Loucy (cell line): ENCODE measurements around the gene GPR39.

Experiments used
- H2AFZ ChIP-seq: fragments of 200-600 bp; sonication (generic); 2 replicates; pipeline ENCODE4 v1.6.0; 2016; ENCODE audit warnings: antibody characterized with exemption, mild to moderate bottlenecking, low read length, moderate library complexity
- H3F3A ChIP-seq: fragments of 200-600 bp; 2 replicates; pipeline ENCODE4 v1.6.0; 2016; ENCODE audit warnings: antibody characterized with exemption, low read depth, mild to moderate bottlenecking
- H3K27me3 ChIP-seq: fragments of 200-600 bp; sonication (generic); 2 replicates; pipeline ENCODE4 v1.6.1; 2014; ENCODE audit warnings: low read length, mild to moderate bottlenecking; ENCODE audit not compliant: insufficient read depth, poor library complexity, severe bottlenecking
- H3K36me3 ChIP-seq: fragments of 200-600 bp; sonication (generic); 2 replicates; pipeline ENCODE4 v1.6.1; 2016; ENCODE audit warnings: low read length; ENCODE audit not compliant: insufficient read depth
- H3K4me1 ChIP-seq: fragments of 200-600 bp; sonication (generic); 2 replicates; pipeline ENCODE4 v1.5.1; 2014; ENCODE audit warnings: low read length, mild to moderate bottlenecking; ENCODE audit not compliant: insufficient read depth, poor library complexity, severe bottlenecking
- H3K4me2 ChIP-seq: fragments of 200-600 bp; sonication (generic); 2 replicates; pipeline ENCODE4 v1.6.0; 2014; ENCODE audit warnings: antibody characterized with exemption, low read length, low read depth, mild to moderate bottlenecking; ENCODE audit not compliant: poor library complexity, severe bottlenecking
- H3K4me3 ChIP-seq: fragments of 200-600 bp; sonication (generic); 2 replicates; pipeline ENCODE4 v1.5.1; 2014; ENCODE audit warnings: low read length, mild to moderate bottlenecking, mixed read lengths; ENCODE audit not compliant: poor library complexity, severe bottlenecking
- H3K79me2 ChIP-seq: fragments of 200-600 bp; sonication (generic); 2 replicates; pipeline ENCODE4 v1.6.1; 2014; ENCODE audit warnings: low read length; ENCODE audit not compliant: insufficient read depth
- H3K9ac ChIP-seq: fragments of 200-600 bp; sonication (generic); 2 replicates; pipeline ENCODE4 v1.6.0; 2014; ENCODE audit warnings: mild to moderate bottlenecking, low read depth, low read length, moderate library complexity; ENCODE audit not compliant: poor library complexity, severe bottlenecking
- H3K9me2 ChIP-seq: fragments of 200-600 bp; sonication (generic); replicated peaks from 2 replicates; pipeline ENCODE4 v1.6.1; 2016; ENCODE audit warnings: low read depth, low read length, mixed read lengths
- H3K9me3 ChIP-seq: fragments of 200-600 bp; sonication (generic); 2 replicates; pipeline ENCODE4 v1.6.1; 2014; ENCODE audit warnings: mild to moderate bottlenecking, antibody characterized with exemption, low read length, low read depth; ENCODE audit not compliant: insufficient read depth
- H4K20me1 ChIP-seq: fragments of 200-600 bp; sonication (generic); 2 replicates; pipeline ENCODE4 v1.6.0; 2014; ENCODE audit warnings: antibody characterized with exemption, low read length, mild to moderate bottlenecking; ENCODE audit not compliant: insufficient read depth, poor library complexity, severe bottlenecking
- CTCF ChIP-seq: fragments of 200-600 bp; sonication (generic); conservative IDR thresholded peaks from 2 replicates; pipeline ENCODE4 v1.5.1; 2014; ENCODE audit warnings: mild to moderate bottlenecking, antibody characterized with exemption, low read length
- EZH2phosphoT487 ChIP-seq: fragments of 200-600 bp; IDR thresholded peaks from 2 replicates; pipeline ENCODE4 v1.6.1; 2018; ENCODE audit warnings: antibody characterized with exemption, mild to moderate bottlenecking, moderate library complexity, borderline replicate concordance

Gene GPR39

GRCh38 chr2:132670496-132671150 is 254.0 kb downstream of the GPR39 start:
- Histone ChIP-seq H3K9me2 (no peaks in the 10 kb centered on the region), H3K9ac (no peak overlapping the region), H4K20me1 (no peaks in the 10 kb centered on the region), H3K9me3 (no peaks in the 10 kb centered on the region; the same call in 1 of the 2 replicates), H3F3A (no peaks in the 10 kb centered on the region), H3K27me3 (no peaks in the 10 kb centered on the region), H3K79me2 (no peaks in the 10 kb centered on the region), H3K4me3 (no peak overlapping the region), H3K4me2 (no peak overlapping the region), H2AFZ (no peak overlapping the region), H3K36me3 (no peaks in the 10 kb centered on the region), H3K4me1 (no peaks in the 10 kb centered on the region)
- TF ChIP-seq CTCF (no peak), EZH2phosphoT487 (no peak)

DNA sequence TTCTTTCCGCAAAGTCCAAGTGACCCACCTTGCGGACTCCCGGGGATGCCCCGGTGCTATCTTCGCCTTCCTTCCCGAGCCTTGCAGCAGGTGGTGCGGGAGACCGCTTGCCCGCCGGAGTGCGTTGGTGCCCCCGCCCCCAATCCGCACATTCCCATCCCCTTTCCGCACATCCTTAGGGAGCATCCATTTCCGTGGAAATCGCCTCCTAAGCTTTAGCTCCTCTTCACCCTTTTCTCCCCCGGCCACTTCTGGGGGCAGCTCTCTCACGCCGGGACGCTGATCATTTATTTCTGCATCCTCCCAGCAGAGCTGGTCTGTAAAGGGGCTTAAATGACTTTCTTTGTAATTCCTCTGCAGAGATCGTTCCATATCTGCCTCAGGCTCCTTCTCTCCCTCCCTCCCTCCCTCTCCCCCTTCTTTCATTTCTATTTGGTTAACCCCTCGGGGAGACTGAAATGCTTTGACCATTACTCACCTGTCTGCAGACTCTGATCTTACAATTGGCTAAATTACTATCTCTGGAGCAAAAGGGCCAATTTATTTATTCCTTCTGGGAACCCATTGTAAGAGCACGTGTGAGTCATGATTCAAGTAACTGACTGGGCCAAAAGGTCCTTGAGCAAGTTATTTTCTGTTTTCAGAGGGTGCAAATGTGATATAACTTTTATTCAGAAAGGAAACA is 254.7 kb downstream of the GPR39 start:
- no peaks in the 10 kb centered on the region for H3K36me3 ChIP-seq
- H3K4me3 ChIP-seq: no peak overlapping the region

GRCh38 chr2:132676999-132677398 is 260.4 kb downstream of the GPR39 start:
- H3K9me2 ChIP-seq: no peaks in the 10 kb centered on the region
- TF ChIP-seq CTCF (no peak), EZH2phosphoT487 (no peak)
- H3F3A ChIP-seq: no peaks in the 10 kb centered on the region

More for the DNA sequence above, 254.7 kb downstream of the GPR39 start:
- Histone ChIP-seq H3K79me2 (no peaks in the 10 kb centered on the region), H3K9me3 (no peaks in the 10 kb centered on the region; the same call in 1 of the 2 replicates), H3K9ac (no peak overlapping the region), H2AFZ (no peak overlapping the region), H4K20me1 (no peaks in the 10 kb centered on the region), H3K9me2 (no peaks in the 10 kb centered on the region), H3K4me2 (no peak overlapping the region), H3K27me3 (no peaks in the 10 kb centered on the region), H3F3A (no peaks in the 10 kb centered on the region), H3K4me1 (no peaks in the 10 kb centered on the region)
- no peak for TF ChIP-seq CTCF
- no peak for TF ChIP-seq EZH2phosphoT487

More at GRCh38 chr2:132676999-132677398, 260.4 kb downstream of the GPR39 start:
- no peaks in the 10 kb centered on the region for H3K27me3 ChIP-seq
- no peaks in the 10 kb centered on the region for H3K79me2 ChIP-seq
- no peaks in the 10 kb centered on the region; the same call in 1 of the 2 replicates for H3K9me3 ChIP-seq
- H4K20me1 ChIP-seq: no peaks in the 10 kb centered on the region
- no peak overlapping the region for H3K4me2 ChIP-seq
- H3K4me1 ChIP-seq: no peaks in the 10 kb centered on the region
- no peak overlapping the region for H3K9ac ChIP-seq
- no peak overlapping the region for H2AFZ ChIP-seq
- H3K36me3 ChIP-seq: no peaks in the 10 kb centered on the region
- H3K4me3 ChIP-seq: no peak overlapping the region
